Pancreas (tissue), 10 donors: ENCODE measurements around the gene FHIT. TPM values are rescaled to one million over a fixed set of nuclear protein-coding genes. Genes with fewer than 3 reads are reported as not detected.

Source experiments
- ATAC-seq, 4 donors: fragments of 200-7000 bp; cut with Tn5 transposase; one replicate each; pipeline versions ENCODE4 v1.8.0 to v1.9.1; 2020; ENCODE audit warnings: mild to moderate bottlenecking in 4 of 4, moderate library complexity in 4 of 4
- DNase-seq, 6 donors: peaks; one replicate each; pipeline ENCODE4 v3.0.0-alpha.2; 2020
- FAIRE-seq: peaks from 2 replicates; lab custom pipeline; 2012; peaks lifted over from hg19 to GRCh38; lab: Jason Lieb, UNC
- H3K27ac ChIP-seq, 4 donors: fragments of 200-600 bp; sonication (generic); 1 replicate in 3 of 4; 2 replicates in 1 of 4; pipeline versions ENCODE4 v1.5.0 to v1.8.0; 2020
- H3K27me3 ChIP-seq, 4 donors: fragments of 200-600 bp; one replicate each; pipeline ENCODE4 v1.8.0; 2021
- H3K36me3 ChIP-seq, 3 donors: fragments of 200-600 bp; sonication (generic) in 1 of 3; one replicate each; pipeline versions ENCODE4 v1.5.0 to v1.8.0; 2020 to 2021
- H3K4me1 ChIP-seq, 3 donors: fragments of 200-600 bp; one replicate each; pipeline ENCODE4 v1.8.0; 2021
- H3K4me3 ChIP-seq, 4 donors: fragments of 200-600 bp; sonication (generic) in 2 of 4; one replicate each; pipeline versions ENCODE4 v1.5.0 to v1.8.0; 2020 to 2021
- H3K9me3 ChIP-seq, 4 donors: fragments of 200-600 bp; one replicate each; pipeline ENCODE4 v1.8.0; 2021
- CTCF ChIP-seq, 4 donors: fragments of 200-600 bp; sonication (generic) in 3 of 4; IDR thresholded peaks; one replicate each; pipeline versions ENCODE4 v1.5.0 to v1.8.0; 2021; ENCODE audit warnings: antibody characterized with exemption in 4 of 4
- WGBS, 2 donors: extraction: QIAGEN DNeasy Blood & Tissue Kit; methylation state at CpG; one replicate each; pipeline ENCODE4 v1.1.7; 2013; 5-methylcytosine and 5-hydroxymethylcytosine counted together
- intact Hi-C, 3 donors: fragments of 100-400 bp; cut with DNase I; formaldehyde crosslinking; loops; one replicate each; pipeline versions ENCODE4 v1.11.1 to v1.14.2; 2022
- polyA plus RNA-seq, 2 donors: library from polyadenylated mRNA; stranded (reverse); fragments of 200-250 nt; gene quantifications; one replicate each; pipeline ENCODE4 v1.2.3, GENCODE V29; 2013
- total RNA-seq, 6 donors: library from RNA; stranded (reverse); fragmentation: NEBNext Ultra II Directional in 4 of 6; extraction: Animal tissue kit (Norgen Biotek cat#: 25700) in 4 of 6; gene quantifications; one replicate each; pipeline versions ENCODE4 v1.2.1 to v1.2.4, GENCODE V29; 2021 to 2023
- donor health status: healthy with polysubstance abuse.
- donor health status: DM: no; HTN: no; CAD: no; lungs with moderate emphysema.
- donor health status: DM: no; HTN: no; CAD: no.
- donor health status: control.
- donor health status: control.
- donor health status: Bipolar disorder and iron deficiency.
- donor health status: DM: yes; HTN: yes; CAD: no.
- donor health status: DM: no; HTN: no; CAD: no.
- donor health status: DM: no; HTN: no; CAD: no.
- donor health status: DM: yes; HTN: yes; CAD: no.

FHIT gene
- total and polyA plus RNA-seq, 8 donors = 4.8 to 15.7 (median 8.0) TPM

GRCh38 chr3:60339304-60339703 lies 911.9 kb downstream of the FHIT start:
- no peaks in the 10 kb centered on the region for H3K27me3 ChIP-seq
- TF ChIP-seq CTCF (IDR thresholded peaks at IDR 0.05) = no peak
- H3K9me3 ChIP-seq = no peaks in the 10 kb centered on the region
- no peak overlapping the region for H3K27ac ChIP-seq
- no peak for ATAC-seq
- no peak overlapping the region for H3K4me3 ChIP-seq
- DNase-seq = no peak
- H3K36me3 ChIP-seq = no peaks in the 10 kb centered on the region
- no peaks in the 10 kb centered on the region for H3K4me1 ChIP-seq
- no peak for FAIRE-seq
- 90 to 91% methylated on average over 6 of the region's 6 CpGs for WGBS, 2 donors
- intact Hi-C loops = no loop called here

- H3K36me3 ChIP-seq = no peaks in the 10 kb centered on the region
- H3K4me1 ChIP-seq = no peaks in the 10 kb centered on the region
- intact Hi-C loops = no loop called here
- no peak overlapping the region for H3K4me3 ChIP-seq
- no peaks in the 10 kb centered on the region for H3K27me3 ChIP-seq
- WGBS, 2 donors = 93 to 100% methylated on average over 2 of the region's 2 CpGs
- H3K9me3 ChIP-seq = no peaks in the 10 kb centered on the region
- no peak for ATAC-seq
- no peak overlapping the region for H3K27ac ChIP-seq
- no peak for TF ChIP-seq CTCF (IDR thresholded peaks at IDR 0.05)
- DNase-seq = no peak
- FAIRE-seq = no peak
Measured at GRCh38 chr3:60337421-60337820, 913.8 kb downstream of the FHIT start.

GRCh38 chr3:60336061-60336460 lies 915.2 kb downstream of the FHIT start:
- TF ChIP-seq CTCF (IDR thresholded peaks at IDR 0.05) = no peak
- H3K9me3 ChIP-seq = no peaks in the 10 kb centered on the region
- no peak overlapping the region for H3K27ac ChIP-seq
- H3K36me3 ChIP-seq = no peaks in the 10 kb centered on the region
- H3K27me3 ChIP-seq = no peaks in the 10 kb centered on the region
- no peak overlapping the region for H3K4me3 ChIP-seq
- intact Hi-C loops = no loop called here
- DNase-seq (no peak), ATAC-seq (no peak), FAIRE-seq (no peak)
- WGBS, 2 donors = 96 to 100% methylated on average over 2 of the region's 2 CpGs
- no peaks in the 10 kb centered on the region for H3K4me1 ChIP-seq

- 70 to 81% methylated on average over 1 of the region's 1 CpG for WGBS, 2 donors
- no peaks in the 10 kb centered on the region for H3K9me3 ChIP-seq
- H3K4me1 ChIP-seq = no peaks in the 10 kb centered on the region
- no peak overlapping the region for H3K4me3 ChIP-seq
- ATAC-seq = no peak
- H3K27me3 ChIP-seq = no peaks in the 10 kb centered on the region
- DNase-seq = no peak
- H3K27ac ChIP-seq = no peak overlapping the region
- TF ChIP-seq CTCF (IDR thresholded peaks at IDR 0.05) = no peak
- intact Hi-C loops = no loop called here
- H3K36me3 ChIP-seq = no peaks in the 10 kb centered on the region
- FAIRE-seq = no peak
Measured at GRCh38 chr3:60333710-60334109, 917.5 kb downstream of the FHIT start.

GRCh38 chr3:60330107-60330506 lies 921.1 kb downstream of the FHIT start:
- Histone ChIP-seq H3K4me3 (no peak overlapping the region), H3K9me3 (no peaks in the 10 kb centered on the region), H3K36me3 (no peaks in the 10 kb centered on the region), H3K4me1 (no peaks in the 10 kb centered on the region), H3K27me3 (no peaks in the 10 kb centered on the region), H3K27ac (no peak overlapping the region)
- intact Hi-C loops = no loop called here
- no peak for TF ChIP-seq CTCF (IDR thresholded peaks at IDR 0.05)
- no peak for DNase-seq
- ATAC-seq = no peak
- 85 to 89% methylated on average over 6 of the region's 6 CpGs for WGBS, 2 donors
- FAIRE-seq = no peak
